Natural killer cell (primary cell): ENCODE measurements around the gene ETV1. TPM values are rescaled to one million over a fixed set of nuclear protein-coding genes. Genes with fewer than 3 reads are reported as not detected.

Experiments
- ATAC-seq, 3 donors: fragments of 150-1000 bp in 2 of 3; fragments of 200-7000 bp in 1 of 3; cut with Tn5 transposase; 1 replicate in 1 of 3; 2 replicates in 2 of 3; pipeline ENCODE4 v1.10.0; 2021; ENCODE audit warnings: mild to moderate bottlenecking in 2 of 3, moderate library complexity in 2 of 3
- DNase-seq, 2 donors: peaks; one replicate each; pipeline versions ENCODE4 v3.0.0 to v3.0.0-alpha.2; 2013 to 2021; ENCODE audit warnings: mixed read lengths in 1 of 2
- H3K27ac ChIP-seq: one replicate; pipeline ENCODE4 v1.5.1; 2013; ENCODE audit warnings: mild to moderate bottlenecking, low read length
- H3K27me3 ChIP-seq: one replicate; pipeline ENCODE4 v1.6.1; 2013; ENCODE audit warnings: low read length; ENCODE audit not compliant: control insufficient read depth, insufficient read depth
- H3K36me3 ChIP-seq: one replicate; pipeline ENCODE4 v1.6.1; 2013; ENCODE audit warnings: low read length; ENCODE audit not compliant: control insufficient read depth, insufficient read depth
- H3K4me1 ChIP-seq: one replicate; pipeline ENCODE4 v1.6.1; 2013; ENCODE audit warnings: low read length; ENCODE audit not compliant: control insufficient read depth, insufficient read depth
- H3K4me3 ChIP-seq: one replicate; pipeline ENCODE4 v1.5.1; 2013; ENCODE audit warnings: low read length
- H3K9me3 ChIP-seq: one replicate; pipeline ENCODE4 v1.6.1; 2013; ENCODE audit warnings: low read length; ENCODE audit not compliant: control insufficient read depth, insufficient read depth
- H3K27ac Mint-ChIP-seq, 2 donors: one replicate each; pipeline ENCODE4 v1.8.0; 2022; ENCODE audit warnings: mild to moderate bottlenecking in 2 of 2, mixed read lengths in 2 of 2, moderate library complexity in 1 of 2
- H3K27me3 Mint-ChIP-seq, 2 donors: one replicate each; pipeline ENCODE4 v1.8.0; 2022; ENCODE audit warnings: low read depth in 2 of 2, mixed read lengths in 2 of 2
- H3K36me3 Mint-ChIP-seq: one replicate; pipeline ENCODE4 v1.8.0; 2022; ENCODE audit warnings: mixed read lengths
- H3K4me1 Mint-ChIP-seq, 2 donors: one replicate each; pipeline ENCODE4 v1.8.0; 2022; ENCODE audit warnings: mixed read lengths in 2 of 2
- H3K4me3 Mint-ChIP-seq: one replicate; pipeline ENCODE4 v1.8.0; 2022; ENCODE audit warnings: mild to moderate bottlenecking, moderate library complexity, mixed read lengths
- H3K9me3 Mint-ChIP-seq, 2 donors: one replicate each; pipeline ENCODE4 v1.8.0; 2022; ENCODE audit warnings: mixed read lengths in 2 of 2
- CTCF ChIP-seq: fragments of 200-600 bp; IDR thresholded peaks from one replicate; pipeline ENCODE4 v1.8.0; 2022; ENCODE audit warnings: antibody characterized with exemption
- WGBS: methylation state at CpG from one replicate; pipeline ENCODE4 v1.1.7; 2013; ENCODE audit warnings: missing lambda C conversion rate; ENCODE audit not compliant: insufficient coverage; 5-methylcytosine and 5-hydroxymethylcytosine counted together
- intact Hi-C: fragments of 100-400 bp; cut with micrococcal nuclease; formaldehyde crosslinking; loops from one replicate; pipeline ENCODE4 v1.14.2; 2022
- total RNA-seq, 4 donors: library from RNA; stranded (reverse); fragments of 120-200 nt in 1 of 4; gene quantifications; one replicate each; pipeline versions ENCODE4 v1.2.3 to v1.2.4, GENCODE V29; 2013 to 2022

The ETV1 gene
- total RNA-seq, 3 donors from 2014 or later (not counting 1 experiment from before 2014, with no cell fraction given), result 0.53 TPM; not detected in 2

DNA sequence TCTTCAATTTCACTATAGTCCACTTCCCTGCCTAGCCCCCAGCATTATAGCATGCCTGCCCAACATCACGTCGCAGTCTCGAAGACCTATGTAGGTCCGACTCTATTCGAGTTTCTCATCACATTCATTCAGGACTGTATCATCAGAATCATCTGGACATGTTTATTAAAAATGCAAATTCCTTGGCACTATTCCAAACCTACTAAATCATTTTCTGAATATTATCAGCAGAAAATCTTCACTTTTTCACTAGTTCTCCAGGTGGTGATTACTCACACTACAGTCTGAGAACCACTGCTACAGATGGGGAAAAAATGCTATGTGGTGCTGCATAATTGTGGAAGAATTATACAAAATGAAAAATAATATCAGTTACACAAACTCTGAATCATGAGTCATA lies 29.3 kb upstream of the ETV1 start:
- ATAC-seq (no peak), DNase-seq (no peak)
- intact Hi-C loops, result no loop called here
- H3K27ac Mint-ChIP-seq, result no peak overlapping the region
- H3K4me1 Mint-ChIP-seq, result no peaks in the 10 kb centered on the region
- TF ChIP-seq CTCF, result no peak
- Histone ChIP-seq H3K4me1 (no peaks in the 10 kb centered on the region), H3K36me3 (no peaks in the 10 kb centered on the region), H3K4me3 (no peak overlapping the region), H3K27me3 (no peaks in the 10 kb centered on the region), H3K9me3 (no peaks in the 10 kb centered on the region), H3K27ac (no peak overlapping the region)
- peaks cover 0 to 3% of the 10 kb centered on the region in 2 donors for H3K9me3 Mint-ChIP-seq
- H3K36me3 Mint-ChIP-seq, result no peaks in the 10 kb centered on the region
- WGBS, result 98% methylated on average over 5 of the region's 5 CpGs
- H3K27me3 Mint-ChIP-seq, result peaks cover 0 to 2% of the 10 kb centered on the region in 2 donors
- H3K4me3 Mint-ChIP-seq, result no peak overlapping the region

GRCh38 chr7:14016950-14017349 lies 27.5 kb upstream of the ETV1 start:
- no peak for ATAC-seq
- 61% methylated on average over 1 of the region's 2 CpGs for WGBS
- Mint-ChIP-seq H3K4me3 (no peak overlapping the region), H3K27me3 (peaks cover 0 to 2% of the 10 kb centered on the region in 2 donors), H3K36me3 (no peaks in the 10 kb centered on the region), H3K27ac (no peak overlapping the region), H3K9me3 (peaks cover 0 to 3% of the 10 kb centered on the region in 2 donors), H3K4me1 (no peaks in the 10 kb centered on the region)
- no peak overlapping the region for H3K27ac ChIP-seq
- no peak for TF ChIP-seq CTCF
- no peaks in the 10 kb centered on the region for H3K27me3 ChIP-seq
- H3K4me3 ChIP-seq, result no peak overlapping the region
- H3K9me3 ChIP-seq, result no peaks in the 10 kb centered on the region
- H3K36me3 ChIP-seq, result no peaks in the 10 kb centered on the region
- DNase-seq, result no peak
- intact Hi-C loops, result no loop called here
- no peaks in the 10 kb centered on the region for H3K4me1 ChIP-seq

GRCh38 chr7:14013898-14014297 lies 24.4 kb upstream of the ETV1 start:
- Histone ChIP-seq H3K4me3 (no peak overlapping the region), H3K27ac (no peak overlapping the region), H3K4me1 (no peaks in the 10 kb centered on the region), H3K27me3 (no peaks in the 10 kb centered on the region), H3K36me3 (no peaks in the 10 kb centered on the region), H3K9me3 (no peaks in the 10 kb centered on the region)
- DNase-seq (no peak), ATAC-seq (no peak)
- no peak for TF ChIP-seq CTCF
- no peak overlapping the region for H3K27ac Mint-ChIP-seq
- H3K9me3 Mint-ChIP-seq, result peaks cover 0 to 3% of the 10 kb centered on the region in 2 donors
- intact Hi-C loops, result no loop called here
- no peak overlapping the region for H3K4me3 Mint-ChIP-seq
- no peaks in the 10 kb centered on the region for H3K36me3 Mint-ChIP-seq
- H3K27me3 Mint-ChIP-seq, result peaks cover 0 to 2% of the 10 kb centered on the region in 2 donors
- peaks cover 0 to 9% of the 10 kb centered on the region in 2 donors for H3K4me1 Mint-ChIP-seq
- WGBS, result 100% methylated on average over 1 of the region's 1 CpG
